Stimulated activated CD8-positive, alpha-beta memory T cell treated with anti-CD3 and anti-CD28 coated beads, Interleukin-4, amount 100 ng/mL, for 4 hours (primary cell): ENCODE results near the gene SRRM2.

Experiments
- DNase-seq, 2 donors: peaks; one replicate each; pipeline ENCODE4 v3.0.0-alpha.2; 2020; ENCODE audit warnings: low read depth in 2 of 2, low spot score in 1 of 2

SRRM2 gene

DNA sequence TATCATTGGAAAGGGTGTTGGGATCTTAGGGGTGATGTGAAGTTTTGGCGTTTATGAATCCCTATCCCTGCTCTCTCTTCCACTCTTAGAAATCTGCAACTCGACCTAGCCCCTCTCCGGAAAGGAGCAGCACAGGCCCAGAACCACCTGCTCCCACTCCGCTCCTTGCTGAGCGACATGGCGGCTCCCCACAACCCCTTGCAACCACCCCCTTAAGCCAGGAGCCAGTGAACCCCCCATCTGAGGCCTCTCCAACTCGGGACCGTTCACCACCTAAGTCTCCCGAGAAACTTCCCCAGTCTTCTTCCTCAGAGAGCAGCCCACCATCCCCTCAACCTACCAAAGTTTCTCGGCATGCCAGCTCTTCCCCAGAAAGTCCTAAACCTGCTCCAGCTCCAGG lies 9.0 kb downstream of the SRRM2 start:
- no peak for DNase-seq

DNA sequence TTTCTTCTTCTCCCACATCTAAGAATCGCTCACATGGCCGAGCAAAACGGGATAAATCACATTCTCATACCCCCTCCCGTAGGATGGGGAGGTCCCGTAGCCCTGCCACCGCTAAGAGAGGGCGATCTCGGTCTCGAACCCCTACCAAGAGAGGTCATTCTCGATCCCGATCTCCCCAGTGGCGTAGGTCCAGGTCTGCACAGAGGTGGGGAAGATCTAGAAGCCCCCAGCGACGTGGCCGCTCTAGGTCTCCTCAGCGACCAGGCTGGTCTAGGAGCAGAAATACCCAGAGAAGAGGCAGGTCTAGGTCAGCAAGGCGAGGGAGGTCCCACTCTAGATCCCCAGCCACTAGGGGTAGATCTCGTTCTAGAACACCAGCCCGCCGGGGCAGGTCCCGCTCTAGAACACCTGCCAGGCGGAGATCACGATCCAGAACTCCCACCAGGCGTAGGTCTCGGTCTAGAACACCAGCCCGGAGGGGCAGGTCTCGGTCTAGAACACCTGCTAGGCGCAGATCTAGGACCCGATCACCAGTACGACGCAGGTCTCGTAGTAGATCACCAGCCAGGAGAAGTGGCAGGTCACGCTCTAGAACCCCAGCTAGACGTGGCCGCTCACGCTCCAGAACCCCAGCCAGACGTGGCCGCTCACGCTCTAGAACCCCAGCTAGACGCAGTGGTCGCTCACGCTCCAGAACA lies 9.6 kb downstream of the SRRM2 start:
- no peak for DNase-seq

DNA sequence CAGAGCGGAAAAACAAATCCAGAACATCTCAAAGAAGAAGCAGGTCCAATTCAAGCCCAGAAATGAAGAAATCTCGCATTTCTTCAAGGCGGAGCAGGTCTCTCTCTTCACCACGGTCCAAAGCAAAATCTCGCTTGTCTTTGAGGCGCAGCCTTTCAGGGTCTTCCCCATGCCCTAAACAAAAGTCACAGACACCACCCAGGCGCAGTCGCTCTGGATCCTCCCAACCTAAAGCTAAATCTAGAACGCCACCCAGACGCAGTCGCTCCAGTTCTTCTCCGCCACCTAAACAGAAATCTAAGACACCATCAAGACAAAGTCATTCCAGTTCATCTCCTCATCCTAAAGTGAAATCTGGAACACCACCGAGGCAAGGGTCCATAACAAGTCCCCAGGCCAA lies 10.3 kb downstream of the SRRM2 start:
- DNase-seq, result no peak

GRCh38 chr16:2763173-2763572 lies 10.7 kb downstream of the SRRM2 start:
- no peak for DNase-seq

DNA sequence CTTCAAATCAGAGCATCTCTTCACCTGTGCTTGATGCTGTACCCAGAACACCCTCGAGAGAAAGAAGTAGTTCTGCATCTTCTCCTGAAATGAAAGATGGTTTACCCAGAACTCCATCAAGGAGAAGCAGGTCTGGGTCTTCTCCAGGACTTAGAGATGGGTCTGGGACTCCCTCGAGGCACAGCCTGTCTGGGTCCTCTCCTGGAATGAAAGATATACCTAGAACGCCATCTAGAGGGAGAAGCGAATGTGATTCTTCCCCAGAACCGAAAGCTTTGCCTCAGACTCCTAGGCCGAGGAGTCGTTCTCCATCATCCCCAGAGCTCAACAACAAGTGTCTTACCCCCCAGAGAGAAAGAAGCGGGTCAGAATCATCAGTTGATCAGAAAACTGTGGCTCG lies 12.3 kb downstream of the SRRM2 start:
- no peak for DNase-seq

DNA sequence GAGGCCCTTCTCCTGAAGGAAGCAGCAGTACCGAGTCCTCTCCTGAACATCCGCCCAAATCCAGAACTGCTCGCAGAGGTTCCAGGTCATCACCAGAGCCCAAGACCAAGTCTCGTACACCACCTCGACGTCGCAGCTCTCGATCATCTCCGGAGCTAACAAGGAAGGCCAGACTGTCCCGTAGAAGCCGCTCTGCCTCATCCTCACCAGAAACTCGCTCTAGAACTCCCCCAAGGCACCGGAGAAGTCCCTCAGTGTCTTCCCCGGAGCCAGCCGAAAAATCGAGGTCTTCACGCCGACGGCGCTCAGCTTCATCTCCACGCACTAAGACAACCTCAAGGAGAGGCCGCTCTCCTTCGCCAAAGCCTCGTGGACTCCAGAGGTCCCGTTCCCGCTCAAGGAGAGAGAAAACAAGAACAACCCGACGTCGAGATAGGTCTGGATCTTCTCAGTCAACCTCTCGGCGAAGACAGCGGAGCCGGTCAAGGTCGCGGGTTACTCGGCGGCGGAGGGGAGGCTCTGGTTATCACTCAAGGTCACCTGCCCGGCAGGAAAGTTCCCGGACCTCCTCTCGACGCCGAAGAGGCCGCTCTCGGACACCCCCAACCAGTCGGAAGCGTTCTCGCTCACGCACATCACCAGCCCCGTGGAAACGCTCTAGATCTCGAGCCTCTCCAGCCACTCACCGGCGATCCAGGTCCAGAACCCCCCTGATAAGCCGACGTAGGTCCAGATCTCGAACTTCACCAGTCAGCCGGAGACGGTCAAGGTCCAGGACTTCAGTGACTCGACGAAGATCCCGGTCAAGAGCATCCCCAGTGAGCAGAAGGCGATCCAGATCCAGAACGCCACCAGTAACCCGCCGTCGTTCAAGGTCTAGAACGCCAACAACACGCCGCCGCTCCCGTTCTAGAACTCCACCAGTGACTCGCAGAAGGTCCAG lies 13.3 kb downstream of the SRRM2 start:
- no peak for DNase-seq

GRCh38 chr16:2766430-2767139 lies 14.1 kb downstream of the SRRM2 start:
- DNase-seq, result no peak

DNA sequence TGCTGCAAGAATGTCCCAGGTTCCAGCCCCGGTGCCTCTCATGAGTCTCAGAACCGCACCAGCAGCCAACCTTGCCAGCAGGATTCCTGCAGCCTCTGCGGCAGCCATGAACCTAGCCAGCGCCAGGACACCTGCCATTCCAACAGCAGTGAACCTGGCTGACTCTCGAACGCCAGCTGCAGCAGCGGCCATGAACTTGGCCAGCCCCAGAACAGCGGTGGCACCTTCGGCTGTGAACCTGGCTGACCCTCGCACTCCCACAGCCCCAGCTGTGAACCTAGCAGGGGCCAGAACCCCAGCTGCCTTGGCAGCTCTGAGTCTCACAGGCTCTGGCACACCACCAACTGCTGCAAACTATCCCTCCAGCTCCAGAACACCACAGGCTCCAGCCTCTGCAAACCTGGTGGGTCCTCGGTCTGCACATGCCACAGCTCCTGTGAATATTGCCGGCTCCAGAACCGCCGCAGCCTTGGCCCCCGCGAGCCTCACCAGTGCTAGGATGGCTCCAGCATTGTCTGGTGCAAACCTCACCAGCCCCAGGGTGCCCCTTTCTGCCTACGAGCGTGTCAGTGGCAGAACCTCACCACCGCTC lies 14.8 kb downstream of the SRRM2 start:
- DNase-seq, result no peak

GRCh38 chr16:2767891-2768290 lies 15.5 kb downstream of the SRRM2 start:
- DNase-seq, result no peak

DNA sequence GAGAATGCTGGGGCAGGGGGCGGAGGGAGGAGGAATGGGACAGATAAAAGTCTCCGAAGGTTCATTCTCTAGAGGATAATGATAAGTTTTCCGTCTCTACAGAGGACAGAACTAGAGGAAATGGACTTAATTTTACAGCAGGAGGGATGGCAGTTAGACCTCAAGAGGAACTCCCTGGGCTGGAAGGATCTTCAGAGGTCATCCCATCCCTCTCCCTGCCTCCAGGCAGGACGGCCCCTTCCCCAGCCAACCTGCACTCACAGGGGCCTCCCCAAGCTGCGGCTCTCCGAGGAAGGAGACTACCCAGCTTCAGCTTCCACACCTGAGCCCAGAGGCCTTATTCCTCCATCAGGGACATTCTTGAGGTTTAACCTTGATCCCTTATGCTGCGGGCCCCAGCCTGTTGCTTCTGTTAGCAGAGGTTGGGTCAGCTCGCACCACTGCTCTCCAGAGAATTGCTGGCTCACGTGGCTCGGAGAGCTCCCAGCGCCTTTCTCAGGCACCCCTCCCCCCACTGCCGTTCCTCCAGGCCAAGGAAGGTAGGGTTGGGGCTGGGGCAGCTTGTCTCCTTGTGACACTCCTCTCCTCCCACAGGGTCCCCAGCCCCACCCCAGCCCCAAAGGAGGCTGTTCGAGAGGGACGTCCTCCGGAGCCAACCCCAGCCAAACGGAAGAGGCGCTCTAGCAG lies 16.1 kb downstream of the SRRM2 start:
- no peak for DNase-seq

GRCh38 chr16:2769100-2769529 lies 16.7 kb downstream of the SRRM2 start:
- no peak for DNase-seq

GRCh38 chr16:2769675-2770056 lies 17.2 kb downstream of the SRRM2 start:
- no peak for DNase-seq

DNA sequence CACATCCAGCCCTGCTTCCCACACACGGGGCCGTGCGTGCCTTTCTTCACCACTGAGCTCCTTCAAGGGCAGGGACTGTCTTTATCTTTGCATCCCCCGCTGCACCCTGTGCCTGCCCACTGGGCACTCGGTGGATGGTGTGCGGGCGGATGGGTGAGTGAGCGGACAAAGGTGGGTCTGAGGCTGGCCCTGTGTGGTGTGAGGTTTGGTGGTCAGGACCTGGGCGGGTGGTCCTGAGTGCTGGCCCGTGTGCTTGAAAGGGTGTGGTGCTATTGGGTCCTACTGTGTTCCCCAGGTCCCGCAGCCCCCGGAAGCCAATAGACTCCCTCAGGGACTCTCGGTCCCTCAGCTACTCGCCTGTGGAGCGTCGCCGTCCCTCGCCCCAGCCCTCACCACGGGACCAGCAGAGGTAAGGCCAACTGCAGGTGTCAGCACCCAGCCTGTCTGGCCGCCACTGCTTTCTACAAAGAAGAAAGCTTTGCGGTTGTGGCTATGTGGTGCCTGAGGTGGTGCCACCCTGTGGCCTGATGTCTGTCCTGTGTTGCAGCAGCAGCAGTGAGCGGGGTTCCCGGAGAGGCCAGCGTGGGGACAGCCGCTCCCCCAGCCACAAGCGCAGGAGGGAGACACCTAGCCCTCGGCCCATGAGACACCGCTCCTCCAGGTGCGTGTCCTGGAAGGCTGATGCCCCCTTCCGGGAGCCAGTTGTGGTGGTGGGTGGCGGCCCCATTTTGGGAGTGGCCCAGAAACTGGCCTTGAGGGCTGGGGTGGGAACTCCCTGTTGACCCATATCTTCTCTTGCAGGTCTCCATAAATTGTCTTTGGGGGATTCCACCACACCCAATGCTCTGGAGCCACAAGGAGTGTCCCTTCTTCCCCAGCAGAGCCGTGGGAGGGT lies 17.9 kb downstream of the SRRM2 start:
- no peak for DNase-seq

DNA sequence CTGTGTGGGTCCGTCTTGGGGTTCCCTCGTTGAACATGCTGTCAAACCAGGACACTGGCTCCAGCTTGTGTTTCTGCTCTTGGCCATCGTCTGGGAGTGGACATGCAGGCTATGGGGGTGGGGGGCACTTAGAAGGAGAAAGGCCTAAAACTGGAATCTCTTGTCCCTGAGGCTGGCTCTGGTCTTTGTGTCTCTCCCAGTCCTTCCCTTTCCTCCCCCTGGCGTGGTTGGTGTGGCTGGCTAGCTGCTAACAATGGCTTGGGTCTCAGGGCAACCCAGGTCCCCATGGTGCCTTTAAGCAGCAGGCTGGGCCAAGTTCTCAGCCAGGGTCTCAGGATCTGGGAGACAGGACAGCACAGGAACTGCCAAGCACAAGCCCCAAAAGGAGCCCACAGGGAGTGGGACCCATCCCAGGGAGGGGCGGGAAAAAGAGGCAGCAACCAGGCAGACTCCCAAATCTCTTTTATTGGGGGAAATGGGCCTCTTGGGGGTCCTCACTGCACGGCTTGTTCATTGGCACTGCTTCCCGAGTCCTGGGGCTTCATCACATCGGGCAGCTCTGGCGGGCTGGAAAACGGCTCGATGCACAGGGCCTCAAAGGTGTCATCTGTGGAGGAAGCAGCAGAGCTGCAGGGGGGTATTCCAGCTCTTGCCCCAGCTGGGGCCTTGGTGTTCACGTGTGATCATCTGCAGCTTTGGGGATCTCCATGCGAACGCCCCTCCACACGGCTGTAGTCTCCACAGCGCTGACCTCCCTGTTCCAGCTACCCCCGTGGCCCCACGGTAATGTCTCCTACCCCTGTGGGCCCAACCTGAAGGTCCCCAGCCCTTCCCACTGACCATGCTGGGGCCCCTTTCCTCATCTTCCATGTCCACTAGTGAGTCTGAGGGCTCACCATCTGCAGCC lies 19.3 kb downstream of the SRRM2 start:
- no peak for DNase-seq

DNA sequence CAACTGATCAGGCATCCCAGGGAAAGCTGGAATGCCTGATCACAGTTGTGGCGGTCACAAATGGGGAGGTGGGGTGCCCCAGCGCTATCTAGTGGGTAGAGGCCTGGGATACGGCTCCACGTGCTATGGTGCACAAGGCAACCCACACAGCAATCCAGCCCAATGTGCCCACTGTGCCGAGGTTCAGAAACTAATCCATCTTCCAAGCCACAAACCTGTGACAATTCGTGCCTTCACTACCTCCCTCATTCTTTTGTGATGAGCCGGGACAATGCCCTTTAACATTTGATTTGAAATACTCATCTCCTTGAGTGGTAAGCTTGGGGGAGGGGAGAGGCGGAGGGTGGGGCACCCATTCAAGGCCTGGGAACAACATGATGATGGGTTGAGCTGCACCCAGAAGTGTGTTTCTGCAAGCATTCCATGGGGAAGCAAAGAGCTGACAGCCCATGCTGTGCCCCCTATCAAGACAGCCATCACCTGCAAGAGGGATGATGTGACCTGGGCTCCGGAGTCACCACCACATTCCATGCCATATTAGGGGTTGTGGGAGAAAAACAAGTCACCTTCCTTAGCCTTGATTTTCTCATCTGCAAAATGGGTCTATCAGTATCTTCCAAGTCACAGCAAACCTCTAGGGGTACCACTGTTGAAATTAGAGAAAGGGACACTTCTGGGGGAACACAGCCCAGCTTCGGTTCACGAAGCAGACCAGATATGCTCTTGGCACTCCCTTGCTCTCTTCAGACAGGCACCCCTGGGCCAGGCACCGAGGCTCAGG lies 20.9 kb downstream of the SRRM2 start:
- no peak for DNase-seq

- DNase-seq, result no peak
These were observed 21.9 kb downstream of the SRRM2 start for GRCh38 chr16:2774161-2774891.

DNA sequence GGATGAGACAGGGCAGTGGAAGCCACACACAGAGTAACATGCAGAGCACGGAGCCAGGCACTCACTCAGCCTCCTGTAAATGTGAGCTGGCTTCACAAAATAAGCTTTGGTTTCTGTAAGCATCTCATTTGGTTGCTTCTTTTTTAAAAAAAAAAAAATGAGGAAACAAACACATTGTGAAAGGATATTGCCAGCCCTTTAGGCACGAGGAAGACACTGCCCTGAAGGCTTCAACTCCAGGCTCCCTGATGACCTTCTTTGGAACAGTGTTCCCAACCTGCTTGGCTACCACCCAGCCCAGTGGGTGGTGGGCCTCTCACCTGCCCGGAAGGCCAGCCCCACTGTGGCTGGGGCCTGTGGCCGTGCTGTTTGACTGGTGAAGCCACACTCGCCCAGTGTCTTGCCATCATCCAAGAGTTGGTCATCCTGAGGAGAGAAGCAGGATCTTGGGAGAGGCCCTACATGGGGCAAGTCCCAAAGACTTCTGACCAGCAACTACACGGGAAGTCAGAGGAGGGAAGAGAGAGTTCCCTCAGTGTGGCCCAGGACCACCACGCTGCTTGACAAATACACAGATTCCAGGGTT lies 22.8 kb downstream of the SRRM2 start:
- no peak for DNase-seq
